SK-N-SH treated with all-trans-retinoic acid at 6 μM for 48 hours (cell line): Measurements from ENCODE around the gene DEAF1.

ENCODE experiments used
- ESRRG ChIP-seq: fragments of 250-450 bp; sonication (Bioruptor Pico); IDR thresholded peaks from 2 replicates; pipeline ENCODE4 v1.6.1; 2021; ENCODE audit warnings: mild to moderate bottlenecking
- PATZ1 ChIP-seq: fragments of 250-450 bp; sonication (Bioruptor Pico); IDR thresholded peaks from 2 replicates; pipeline ENCODE4 v1.8.0; 2020; ENCODE audit warnings: mild to moderate bottlenecking, moderate library complexity, borderline replicate concordance
- PPARA ChIP-seq: fragments of 250-450 bp; sonication (Bioruptor Pico); IDR thresholded peaks from 2 replicates; pipeline ENCODE4 v1.5.0; 2020; ENCODE audit warnings: mild to moderate bottlenecking, borderline replicate concordance
- RARB ChIP-seq: fragments of 250-450 bp; sonication (Bioruptor Pico); IDR thresholded peaks from 2 replicates; pipeline ENCODE4 v1.8.0; 2021; ENCODE audit warnings: mild to moderate bottlenecking, moderate library complexity
- TOX ChIP-seq: fragments of 250-450 bp; sonication (Bioruptor Pico); IDR thresholded peaks from 2 replicates; pipeline ENCODE4 v1.8.0; 2021; ENCODE audit warnings: mild to moderate bottlenecking, moderate library complexity, borderline replicate concordance
- ZFP30 ChIP-seq: fragments of 450-650 bp; formaldehyde crosslinking; IDR thresholded peaks from 2 replicates; pipeline ENCODE4 v1.5.0; 2022; ENCODE audit warnings: mild to moderate bottlenecking, moderate library complexity
- TF ChIP-seq, protein P1 (sequence below): fragments of 250-450 bp; sonication (Bioruptor Pico); IDR thresholded peaks from 2 replicates; pipeline ENCODE4 v1.5.1; 2020; ENCODE audit warnings: low read depth, mild to moderate bottlenecking, moderate library complexity

DNA sequence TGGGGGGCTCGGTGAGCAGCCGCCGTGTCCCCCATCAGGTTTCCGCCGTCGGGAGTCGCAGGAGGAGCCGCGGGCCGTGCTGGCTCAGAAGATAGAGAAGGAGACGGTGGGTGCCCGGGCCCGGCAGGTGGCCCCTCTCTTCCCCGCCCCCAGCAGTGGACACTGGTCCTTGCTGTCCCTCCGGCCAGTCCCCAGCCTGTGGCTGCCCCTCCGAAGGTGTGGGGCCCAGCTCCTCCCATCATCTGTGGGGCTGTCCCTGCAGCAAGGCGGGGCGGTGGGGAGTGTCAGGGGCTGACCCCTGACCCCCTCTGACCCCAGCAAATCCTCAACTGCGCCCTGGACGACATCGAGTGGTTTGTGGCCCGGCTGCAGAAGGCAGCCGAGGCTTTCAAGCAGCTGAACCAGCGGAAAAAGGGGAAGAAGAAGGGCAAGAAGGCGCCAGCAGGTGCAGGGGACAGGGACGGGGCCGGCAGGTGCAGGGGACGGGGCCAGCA is 26.3 kb upstream of the DEAF1 start:
- TF ChIP-seq ESRRG (CRISPR knock-in tag) (no peak), PPARA (CRISPR knock-in tag) (no peak), ZFP30 (CRISPR knock-in tag) (no peak), RARB (CRISPR knock-in tag) (no peak), TOX (no peak), PATZ1 (CRISPR knock-in tag) (no peak)
- TF ChIP-seq, protein P1, sequence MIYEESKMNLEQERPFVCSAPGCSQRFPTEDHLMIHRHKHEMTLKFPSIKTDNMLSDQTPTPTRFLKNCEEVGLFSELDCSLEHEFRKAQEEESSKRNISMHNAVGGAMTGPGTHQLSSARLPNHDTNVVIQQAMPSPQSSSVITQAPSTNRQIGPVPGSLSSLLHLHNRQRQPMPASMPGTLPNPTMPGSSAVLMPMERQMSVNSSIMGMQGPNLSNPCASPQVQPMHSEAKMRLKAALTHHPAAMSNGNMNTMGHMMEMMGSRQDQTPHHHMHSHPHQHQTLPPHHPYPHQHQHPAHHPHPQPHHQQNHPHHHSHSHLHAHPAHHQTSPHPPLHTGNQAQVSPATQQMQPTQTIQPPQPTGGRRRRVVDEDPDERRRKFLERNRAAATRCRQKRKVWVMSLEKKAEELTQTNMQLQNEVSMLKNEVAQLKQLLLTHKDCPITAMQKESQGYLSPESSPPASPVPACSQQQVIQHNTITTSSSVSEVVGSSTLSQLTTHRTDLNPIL (CRISPR knock-in tag): no peak
